IPS-15b (cell line): ENCODE measurements around the gene PLSCR3.

Experiments used
- H3K27me3 ChIP-seq: one replicate; pipeline ENCODE4 v1.6.1; 2013; ENCODE audit warnings: low read length; ENCODE audit not compliant: control insufficient read depth, insufficient read depth
- H3K36me3 ChIP-seq: one replicate; pipeline ENCODE4 v1.6.1; 2013; ENCODE audit warnings: low read length; ENCODE audit not compliant: control insufficient read depth, insufficient read depth
- H3K4me1 ChIP-seq: one replicate; pipeline ENCODE4 v1.6.1; 2013; ENCODE audit warnings: mild to moderate bottlenecking, low read length; ENCODE audit not compliant: control insufficient read depth, insufficient read depth
- H3K4me3 ChIP-seq: one replicate; pipeline ENCODE4 v1.5.1; 2013; ENCODE audit warnings: low read depth, low read length
- H3K9ac ChIP-seq: one replicate; pipeline ENCODE4 v1.6.1; 2013; ENCODE audit warnings: low read depth, mild to moderate bottlenecking, low read length
- H3K9me3 ChIP-seq: one replicate; pipeline ENCODE4 v1.6.1; 2013; ENCODE audit warnings: mild to moderate bottlenecking, low read length; ENCODE audit not compliant: control insufficient read depth, insufficient read depth

Gene PLSCR3

DNA sequence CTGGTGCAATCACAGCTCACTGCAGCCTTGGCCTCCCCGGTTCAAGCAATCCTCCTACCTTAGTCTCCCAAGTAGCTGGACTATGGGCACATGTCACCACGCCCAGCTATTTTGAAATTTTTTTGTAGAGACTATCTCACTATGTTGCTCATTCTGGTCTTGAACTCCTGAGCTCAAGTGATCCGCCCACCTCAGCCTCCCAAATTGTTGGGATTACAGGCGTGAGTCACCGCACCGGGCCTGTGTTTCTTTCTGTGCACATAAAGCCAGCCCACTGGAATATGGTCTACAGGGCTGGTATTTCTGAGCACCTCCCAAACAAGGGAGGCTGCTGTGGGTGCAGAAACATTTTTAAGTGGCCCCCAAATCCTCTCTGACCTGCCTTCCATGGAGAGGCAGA is 31.0 kb downstream of the PLSCR3 start:
- H3K27me3 ChIP-seq = no peaks in the 10 kb centered on the region
- no peaks in the 10 kb centered on the region for H3K36me3 ChIP-seq
- no peaks in the 10 kb centered on the region for H3K9me3 ChIP-seq
- H3K9ac ChIP-seq = no peak overlapping the region
- H3K4me3 ChIP-seq = no peak overlapping the region
- H3K4me1 ChIP-seq = peaks cover 2% of the 10 kb centered on the region

DNA sequence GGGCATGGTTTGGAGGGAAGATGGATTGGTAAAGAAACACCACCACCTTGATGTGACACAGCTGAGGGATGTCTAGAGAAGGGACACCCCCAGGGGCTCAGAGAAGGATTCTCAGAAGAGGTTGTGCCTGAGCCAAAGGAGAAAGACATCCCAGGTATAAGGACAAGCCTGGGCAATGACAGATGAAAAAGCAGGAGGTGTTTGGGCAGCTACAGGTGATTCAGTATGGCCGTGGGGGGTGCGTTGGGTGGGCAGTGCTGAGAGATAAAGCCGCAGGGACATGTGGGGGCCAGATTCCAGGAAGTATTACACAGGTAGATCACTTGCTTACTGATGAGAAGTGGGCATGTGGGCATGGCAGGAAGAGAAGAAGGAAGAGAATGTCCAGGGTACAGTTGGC is 32.4 kb downstream of the PLSCR3 start:
- Histone ChIP-seq H3K9me3 (no peaks in the 10 kb centered on the region), H3K27me3 (peaks cover 2% of the 10 kb centered on the region), H3K4me1 (no peaks in the 10 kb centered on the region), H3K36me3 (no peaks in the 10 kb centered on the region), H3K4me3 (no peak overlapping the region), H3K9ac (no peak overlapping the region)

DNA sequence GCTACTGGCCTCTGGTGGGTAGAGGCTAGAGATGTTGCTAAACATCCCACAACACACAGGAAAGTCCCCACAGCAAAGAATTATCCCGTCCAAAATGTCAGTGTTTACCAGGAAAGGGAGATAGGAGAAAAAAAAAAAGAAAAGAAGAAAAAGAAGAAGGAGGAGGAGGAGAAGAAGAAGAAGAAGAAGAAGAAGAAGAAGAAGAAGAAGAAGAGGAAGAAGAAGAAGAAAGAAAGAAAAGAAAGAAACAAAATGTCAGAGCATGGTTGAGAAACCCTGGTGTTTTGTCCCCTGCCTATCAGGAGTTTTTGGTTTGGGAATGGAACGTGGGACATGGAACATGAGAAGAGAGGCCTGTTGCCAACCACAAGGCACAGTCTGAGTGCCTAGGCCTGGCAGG is 36.9 kb downstream of the PLSCR3 start:
- no peak overlapping the region for H3K4me3 ChIP-seq

DNA sequence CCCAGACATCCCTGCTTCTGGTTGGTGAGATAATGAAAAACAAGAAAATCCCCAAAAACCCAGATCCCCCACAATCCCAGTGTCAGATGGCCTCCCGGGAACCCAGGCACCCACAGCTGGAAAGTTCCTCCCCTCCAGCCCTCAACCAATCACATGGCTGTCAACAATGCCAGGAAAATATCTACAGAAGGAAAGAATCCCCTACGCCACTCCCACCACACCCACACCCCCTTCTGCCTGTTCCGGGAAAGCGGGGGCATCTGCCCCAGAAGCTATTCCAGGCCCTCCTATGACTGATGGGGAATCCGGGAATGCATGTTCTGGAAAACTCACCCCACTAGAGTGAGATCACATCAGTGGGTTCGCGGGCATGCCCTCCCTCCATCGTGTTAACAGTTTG is 37.6 kb downstream of the PLSCR3 start:
- H3K9me3 ChIP-seq = no peaks in the 10 kb centered on the region
- no peaks in the 10 kb centered on the region for H3K36me3 ChIP-seq
- H3K27me3 ChIP-seq = peaks cover 2% of the 10 kb centered on the region
- H3K4me1 ChIP-seq = no peaks in the 10 kb centered on the region
- H3K4me3 ChIP-seq = no peak overlapping the region
- H3K9ac ChIP-seq = no peak overlapping the region

More for the DNA sequence above, 36.9 kb downstream of the PLSCR3 start:
- Histone ChIP-seq H3K4me1 (no peaks in the 10 kb centered on the region), H3K27me3 (peaks cover 2% of the 10 kb centered on the region), H3K9ac (no peak overlapping the region), H3K36me3 (no peaks in the 10 kb centered on the region), H3K9me3 (no peaks in the 10 kb centered on the region)

DNA sequence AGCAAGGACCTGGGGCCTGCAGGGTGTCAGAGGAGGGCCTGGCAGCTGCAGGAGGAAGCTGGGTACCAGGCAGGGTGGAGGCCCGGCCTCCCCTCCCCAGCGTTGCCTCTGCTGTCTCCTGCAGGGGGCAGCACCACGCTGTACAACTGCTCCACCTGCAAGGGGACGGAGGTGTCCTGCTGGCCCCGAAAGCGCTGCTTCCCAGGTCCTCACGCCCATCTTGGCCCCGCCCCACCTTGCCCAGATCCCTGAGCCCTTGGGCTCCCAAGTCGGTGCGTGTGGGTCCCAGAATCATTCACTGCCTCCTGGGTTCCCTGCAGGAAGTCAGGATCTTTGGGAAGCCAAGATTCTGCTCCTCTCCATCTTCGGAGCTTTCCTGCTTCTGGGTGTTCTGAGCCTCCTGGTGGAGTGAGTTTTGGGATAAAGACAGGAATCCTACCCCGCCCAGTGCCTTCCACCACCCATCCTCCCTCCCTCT is 38.2 kb downstream of the PLSCR3 start:
- H3K4me3 ChIP-seq = peak overlapping the region; percentile 49
- no peaks in the 10 kb centered on the region for H3K9me3 ChIP-seq
- H3K36me3 ChIP-seq = no peaks in the 10 kb centered on the region
- H3K27me3 ChIP-seq = peaks cover 2% of the 10 kb centered on the region
- no peaks in the 10 kb centered on the region for H3K4me1 ChIP-seq
- H3K9ac ChIP-seq = no peak overlapping the region

DNA sequence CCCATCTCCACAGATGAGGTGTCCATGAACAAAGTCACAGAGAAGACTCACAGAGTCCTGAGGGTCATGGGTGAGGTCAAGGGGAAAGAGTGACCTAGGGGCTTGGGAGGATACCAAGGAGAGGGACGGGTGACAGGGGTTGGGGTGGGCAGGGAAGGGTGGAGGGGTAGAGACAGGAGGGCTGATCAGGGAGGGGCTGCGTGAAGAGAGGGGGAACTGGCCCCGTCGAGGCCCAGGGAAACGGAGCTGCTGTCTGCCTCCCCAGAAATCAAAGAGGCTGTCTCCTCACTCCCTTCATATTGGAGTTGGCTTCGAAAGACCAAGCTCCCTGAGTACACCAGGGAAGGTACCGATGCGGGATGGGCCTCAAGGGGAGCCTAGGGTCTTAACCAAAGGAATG is 38.8 kb downstream of the PLSCR3 start:
- H3K9me3 ChIP-seq = no peaks in the 10 kb centered on the region
- no peaks in the 10 kb centered on the region for H3K36me3 ChIP-seq
- no peak overlapping the region for H3K4me3 ChIP-seq
- no peaks in the 10 kb centered on the region for H3K4me1 ChIP-seq
- peaks cover 2% of the 10 kb centered on the region for H3K27me3 ChIP-seq
- H3K9ac ChIP-seq = no peak overlapping the region

DNA sequence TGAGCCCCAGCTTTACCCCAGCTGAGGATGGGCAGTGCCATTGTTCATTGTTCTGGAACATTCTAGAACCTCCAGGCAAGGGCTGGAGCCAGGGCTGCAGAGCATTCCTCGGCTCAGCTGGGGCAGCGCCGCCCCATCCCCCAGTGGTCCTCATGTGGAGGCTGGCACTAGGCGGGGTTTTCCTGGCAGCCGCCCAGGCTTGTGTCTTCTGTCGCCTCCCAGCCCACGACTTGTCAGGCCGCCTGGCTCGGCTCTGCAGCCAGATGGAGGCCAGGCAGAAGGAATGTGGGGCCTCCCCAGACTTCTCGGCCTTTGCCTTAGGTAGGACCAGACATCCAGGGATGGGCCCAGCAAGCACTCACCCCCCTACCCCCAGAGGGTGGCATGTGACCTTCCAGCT is 39.3 kb downstream of the PLSCR3 start, which contains the start of gene TMEM95:
Gene TMEM95, plus strand, starts transcription at position 104 of the 400 bp plus-strand sequence. Its CDS starts 49 bp downstream, at position 153.
- Histone ChIP-seq H3K4me1 (no peaks in the 10 kb centered on the region), H3K9me3 (no peaks in the 10 kb centered on the region), H3K27me3 (peaks cover 2% of the 10 kb centered on the region), H3K9ac (no peak within 1 kb of the TSS), H3K36me3 (no peaks in the 10 kb centered on the region), H3K4me3 (no peak within 1 kb of the TSS)

DNA sequence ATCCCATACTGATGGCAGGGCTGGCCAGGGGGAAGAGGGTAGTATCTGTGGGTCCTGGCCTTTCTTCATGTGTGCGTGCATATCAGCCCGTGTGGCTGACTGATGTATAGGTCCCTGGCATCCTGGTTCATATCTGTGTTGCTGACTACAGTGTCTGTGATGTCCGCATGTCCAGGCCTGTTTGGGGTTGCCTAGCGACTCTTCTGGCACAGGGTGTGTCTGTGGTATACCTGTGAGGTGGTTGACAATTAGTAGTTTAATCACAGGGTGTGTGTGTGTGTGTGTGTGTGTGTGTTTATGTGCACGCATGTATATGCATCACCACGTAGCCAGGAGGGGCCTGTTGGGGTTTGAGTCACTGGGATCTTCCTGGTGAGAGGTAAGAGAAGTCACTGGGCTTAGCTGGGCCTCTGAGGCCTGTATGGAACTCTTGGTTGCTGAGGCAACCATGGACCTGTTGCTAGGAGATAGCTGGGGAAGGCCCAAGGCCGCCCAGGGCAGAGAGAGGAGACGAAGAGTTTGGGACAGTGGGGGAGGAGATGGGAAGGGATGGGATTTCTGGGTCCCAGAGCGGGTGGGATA is 40.0 kb downstream of the PLSCR3 start:
- peaks cover 5% of the 10 kb centered on the region for H3K4me1 ChIP-seq

DNA sequence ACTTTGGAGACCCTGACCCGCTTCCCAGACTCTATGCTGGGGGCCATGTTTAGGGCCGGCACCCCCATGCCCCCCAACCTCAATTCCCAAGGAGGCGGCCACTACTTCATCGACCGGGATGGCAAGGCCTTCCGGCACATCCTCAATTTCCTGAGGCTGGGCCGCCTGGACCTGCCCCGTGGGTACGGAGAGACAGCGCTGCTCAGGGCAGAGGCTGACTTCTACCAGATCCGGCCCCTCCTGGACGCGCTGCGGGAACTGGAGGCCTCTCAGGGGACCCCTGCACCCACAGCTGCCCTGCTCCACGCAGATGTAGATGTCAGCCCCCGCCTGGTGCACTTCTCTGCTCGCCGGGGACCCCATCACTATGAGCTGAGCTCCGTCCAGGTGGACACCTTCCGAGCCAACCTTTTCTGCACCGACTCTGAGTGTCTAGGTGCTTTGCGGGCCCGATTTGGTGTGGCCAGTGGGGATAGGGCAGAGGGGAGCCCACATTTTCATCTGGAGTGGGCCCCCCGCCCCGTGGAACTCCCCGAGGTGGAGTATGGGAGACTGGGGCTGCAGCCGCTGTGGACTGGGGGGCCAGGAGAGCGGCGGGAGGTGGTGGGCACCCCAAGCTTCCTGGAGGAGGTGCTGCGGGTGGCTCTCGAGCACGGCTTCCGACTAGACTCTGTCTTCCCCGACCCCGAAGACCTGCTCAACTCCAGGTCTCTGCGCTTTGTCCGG is 41.3 kb downstream of the PLSCR3 start:
- Histone ChIP-seq H3K36me3 (no peaks in the 10 kb centered on the region), H3K4me1 (peaks cover 5% of the 10 kb centered on the region), H3K9me3 (no peaks in the 10 kb centered on the region), H3K9ac (no peak overlapping the region), H3K27me3 (peaks cover 2% of the 10 kb centered on the region), H3K4me3 (peak overlapping the region; percentile 83)

More for the DNA sequence above, 40.0 kb downstream of the PLSCR3 start:
- H3K27me3 ChIP-seq = peaks cover 2% of the 10 kb centered on the region
- H3K9ac ChIP-seq = no peak overlapping the region
- no peaks in the 10 kb centered on the region for H3K36me3 ChIP-seq
- H3K4me3 ChIP-seq = no peak overlapping the region
- H3K9me3 ChIP-seq = no peaks in the 10 kb centered on the region

DNA sequence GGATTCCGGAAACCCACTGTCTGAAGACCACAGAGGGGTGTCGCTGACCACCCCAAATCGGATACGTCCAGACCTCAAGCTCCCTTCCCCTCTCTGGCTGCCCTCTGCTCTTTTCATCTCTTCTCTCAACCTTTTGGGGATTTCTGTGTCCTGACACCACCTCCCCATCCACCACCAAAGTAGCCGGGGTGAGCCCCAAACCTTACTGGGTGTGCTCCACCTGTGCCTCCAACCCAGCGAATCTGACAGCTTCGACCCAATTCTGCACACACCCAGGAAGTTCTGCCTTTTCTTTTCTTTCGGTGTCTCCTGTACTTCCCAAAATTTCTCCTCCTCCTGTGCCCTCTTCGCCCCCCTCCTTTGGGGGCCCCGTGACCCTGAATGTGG is 41.8 kb downstream of the PLSCR3 start:
- H3K36me3 ChIP-seq = no peaks in the 10 kb centered on the region
- peaks cover 5% of the 10 kb centered on the region for H3K4me1 ChIP-seq
- H3K9me3 ChIP-seq = no peaks in the 10 kb centered on the region
- H3K27me3 ChIP-seq = peaks cover 2% of the 10 kb centered on the region
- peak overlapping the region; percentile 83 for H3K4me3 ChIP-seq
- no peak overlapping the region for H3K9ac ChIP-seq

DNA sequence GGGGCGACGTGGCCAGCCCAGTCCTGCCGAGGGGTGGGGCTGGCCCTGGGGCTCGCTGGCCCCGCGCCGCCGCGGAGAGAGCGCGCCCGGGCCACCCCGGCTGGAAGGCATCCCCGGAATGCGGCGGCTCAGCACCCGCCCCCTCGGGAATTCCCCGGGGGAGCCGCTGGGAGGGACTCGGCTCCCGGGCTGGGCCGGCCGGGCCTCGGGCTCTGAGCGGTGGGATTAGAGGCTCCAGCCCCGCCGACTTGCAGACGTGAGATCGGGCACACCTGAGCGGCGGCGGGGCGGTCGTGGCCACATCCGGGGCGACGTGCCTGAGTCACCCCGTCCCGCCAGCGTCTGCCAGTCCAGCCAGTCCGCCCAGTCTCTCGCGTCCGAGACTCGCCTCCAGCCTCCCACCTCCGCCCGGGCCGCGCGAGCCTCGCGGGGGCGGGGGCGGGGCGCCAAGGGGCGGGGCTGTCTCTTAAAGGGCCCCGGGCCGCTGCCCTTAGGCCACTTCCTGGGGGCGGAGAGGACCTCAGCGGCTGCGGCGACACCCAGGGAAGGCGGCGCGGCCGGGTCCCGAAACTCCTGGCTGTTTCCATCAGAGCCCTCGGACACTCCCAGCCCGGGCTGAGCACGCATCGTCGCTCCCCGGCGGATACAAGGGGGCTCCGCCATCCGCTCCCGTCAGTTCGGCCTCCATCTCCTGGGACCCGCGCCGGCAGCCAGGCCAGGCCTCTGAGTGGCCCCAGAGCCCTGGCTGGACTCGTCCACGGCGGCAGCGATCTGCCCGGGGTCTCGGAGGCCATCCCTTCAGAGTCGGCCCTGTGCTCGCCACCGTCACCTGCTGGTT is 42.4 kb downstream of the PLSCR3 start, which contains the start of gene KCTD11:
Gene KCTD11, plus strand, starts transcription at position 498 of the 838 bp plus-strand sequence.
- Histone ChIP-seq H3K9me3 (no peaks in the 10 kb centered on the region), H3K36me3 (no peaks in the 10 kb centered on the region), H3K9ac (peak within 1 kb of the TSS; percentile 79), H3K4me1 (peaks cover 5% of the 10 kb centered on the region), H3K4me3 (peak within 1 kb of the TSS; percentile 83), H3K27me3 (no peaks in the 10 kb centered on the region)
